ENCODE data around the gene ZBBX.

DNA sequence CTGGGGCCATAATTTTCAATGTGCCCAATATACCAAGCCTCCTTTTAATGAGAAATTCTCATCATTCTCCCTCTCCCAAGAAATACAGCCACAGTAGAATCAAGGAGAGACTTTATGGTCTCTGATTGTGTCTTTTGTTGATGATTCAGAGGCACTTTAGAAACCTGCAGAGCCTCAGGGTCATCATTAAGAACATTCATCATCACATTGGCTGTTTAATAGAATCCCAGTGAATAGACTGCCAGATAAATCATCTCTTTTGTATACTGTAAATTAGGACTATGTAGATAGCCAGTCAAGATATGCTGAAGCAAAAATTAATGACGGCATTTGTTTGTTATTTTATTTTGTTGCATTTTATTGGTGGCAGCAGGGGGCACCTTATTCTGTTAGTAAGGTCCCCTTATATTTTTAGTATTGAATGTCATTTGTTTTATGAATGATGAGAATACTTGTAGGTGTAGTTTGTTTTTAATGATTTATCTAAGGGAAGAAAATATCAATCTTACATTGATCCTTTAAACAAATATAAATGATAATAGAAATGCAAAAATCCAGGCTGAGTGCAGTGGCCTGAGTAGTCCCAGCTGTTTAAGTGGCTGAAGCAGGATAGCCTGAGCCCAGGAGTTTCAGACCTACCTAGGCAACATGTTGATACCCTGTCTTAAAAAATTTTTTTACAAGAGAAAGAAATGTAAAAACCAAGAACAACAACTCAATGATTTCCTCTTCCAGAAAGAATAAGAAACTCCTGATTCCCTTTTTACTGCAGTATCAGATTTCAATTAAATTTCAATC, 138.8 kb downstream of the ZBBX start:
- TF ChIP-seq ZNF316 (IDR thresholded peaks at IDR 0.05) (no peak), DACH1 (IDR thresholded peaks at IDR 0.05; ENCODE audit: partially characterized antibody) (no peak), ZNF274 (IDR thresholded peaks at IDR 0.05; ENCODE audit: borderline replicate concordance, low read depth, low read length) (no peak), SNRNP70 (optimal IDR thresholded peaks at IDR 0.05; ENCODE audit: low read depth, low read length) (no peak), NR2C2 (CRISPR knock-in tag; IDR thresholded peaks at IDR 0.05) (no peak), NR2C2 (tag; IDR thresholded peaks at IDR 0.05) (no peak), SMAD1 (IDR thresholded peaks at IDR 0.05; ENCODE audit: low read depth, low read length, partially characterized antibody) (no peak)
- TF ChIP-seq, protein P1, sequence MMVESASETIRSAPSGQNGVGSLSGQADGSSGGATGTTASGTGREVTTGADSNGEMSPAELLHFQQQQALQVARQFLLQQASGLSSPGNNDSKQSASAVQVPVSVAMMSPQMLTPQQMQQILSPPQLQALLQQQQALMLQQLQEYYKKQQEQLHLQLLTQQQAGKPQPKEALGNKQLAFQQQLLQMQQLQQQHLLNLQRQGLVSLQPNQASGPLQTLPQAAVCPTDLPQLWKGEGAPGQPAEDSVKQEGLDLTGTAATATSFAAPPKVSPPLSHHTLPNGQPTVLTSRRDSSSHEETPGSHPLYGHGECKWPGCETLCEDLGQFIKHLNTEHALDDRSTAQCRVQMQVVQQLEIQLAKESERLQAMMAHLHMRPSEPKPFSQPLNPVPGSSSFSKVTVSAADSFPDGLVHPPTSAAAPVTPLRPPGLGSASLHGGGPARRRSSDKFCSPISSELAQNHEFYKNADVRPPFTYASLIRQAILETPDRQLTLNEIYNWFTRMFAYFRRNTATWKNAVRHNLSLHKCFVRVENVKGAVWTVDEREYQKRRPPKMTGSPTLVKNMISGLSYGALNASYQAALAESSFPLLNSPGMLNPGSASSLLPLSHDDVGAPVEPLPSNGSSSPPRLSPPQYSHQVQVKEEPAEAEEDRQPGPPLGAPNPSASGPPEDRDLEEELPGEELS (CRISPR knock-in tag; IDR thresholded peaks at IDR 0.05; ENCODE audit: borderline replicate concordance): no peak
- TF ChIP-seq, protein P2, sequence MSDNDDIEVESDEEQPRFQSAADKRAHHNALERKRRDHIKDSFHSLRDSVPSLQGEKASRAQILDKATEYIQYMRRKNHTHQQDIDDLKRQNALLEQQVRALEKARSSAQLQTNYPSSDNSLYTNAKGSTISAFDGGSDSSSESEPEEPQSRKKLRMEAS (CRISPR knock-in tag; IDR thresholded peaks at IDR 0.05): no peak
- TF ChIP-seq, protein P3, sequence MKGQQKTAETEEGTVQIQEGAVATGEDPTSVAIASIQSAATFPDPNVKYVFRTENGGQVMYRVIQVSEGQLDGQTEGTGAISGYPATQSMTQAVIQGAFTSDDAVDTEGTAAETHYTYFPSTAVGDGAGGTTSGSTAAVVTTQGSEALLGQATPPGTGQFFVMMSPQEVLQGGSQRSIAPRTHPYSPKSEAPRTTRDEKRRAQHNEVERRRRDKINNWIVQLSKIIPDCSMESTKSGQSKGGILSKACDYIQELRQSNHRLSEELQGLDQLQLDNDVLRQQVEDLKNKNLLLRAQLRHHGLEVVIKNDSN (CRISPR knock-in tag; IDR thresholded peaks at IDR 0.05): no peak
- TF ChIP-seq, protein P4, sequence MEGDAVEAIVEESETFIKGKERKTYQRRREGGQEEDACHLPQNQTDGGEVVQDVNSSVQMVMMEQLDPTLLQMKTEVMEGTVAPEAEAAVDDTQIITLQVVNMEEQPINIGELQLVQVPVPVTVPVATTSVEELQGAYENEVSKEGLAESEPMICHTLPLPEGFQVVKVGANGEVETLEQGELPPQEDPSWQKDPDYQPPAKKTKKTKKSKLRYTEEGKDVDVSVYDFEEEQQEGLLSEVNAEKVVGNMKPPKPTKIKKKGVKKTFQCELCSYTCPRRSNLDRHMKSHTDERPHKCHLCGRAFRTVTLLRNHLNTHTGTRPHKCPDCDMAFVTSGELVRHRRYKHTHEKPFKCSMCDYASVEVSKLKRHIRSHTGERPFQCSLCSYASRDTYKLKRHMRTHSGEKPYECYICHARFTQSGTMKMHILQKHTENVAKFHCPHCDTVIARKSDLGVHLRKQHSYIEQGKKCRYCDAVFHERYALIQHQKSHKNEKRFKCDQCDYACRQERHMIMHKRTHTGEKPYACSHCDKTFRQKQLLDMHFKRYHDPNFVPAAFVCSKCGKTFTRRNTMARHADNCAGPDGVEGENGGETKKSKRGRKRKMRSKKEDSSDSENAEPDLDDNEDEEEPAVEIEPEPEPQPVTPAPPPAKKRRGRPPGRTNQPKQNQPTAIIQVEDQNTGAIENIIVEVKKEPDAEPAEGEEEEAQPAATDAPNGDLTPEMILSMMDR (IDR thresholded peaks at IDR 0.05 in 2 of 3, conservative IDR thresholded peaks at IDR 0.05 in 1 of 3; ENCODE audit: insufficient read depth in 2 of 3, low read depth in 1 of 3, low read length in 3 of 3): no peak
